ENCODE data around the gene UGGT2. TPM values are rescaled to one million over a fixed set of nuclear protein-coding genes. Genes with fewer than 3 reads are reported as not detected.

The UGGT2 gene
- total RNA-seq: 31.6 and 38.8 TPM in 2 replicates

GRCh38 chr13:96053003-96053703 lies at the start of gene UGGT2:
Gene UGGT2, minus strand, starts transcription at chr13:96053401. Its CDS starts 89 bp downstream, at chr13:96053312.

GRCh38 chr13:96089749-96090239 lies 36.6 kb upstream of the UGGT2 start, which contains the start of gene HS6ST3:
Gene HS6ST3, plus strand, starts transcription at chr13:96090107.

Other genes starting within 250 kb of the UGGT2 start
- gene HS6ST3, start 36.7 kb upstream of the UGGT2 start, total RNA-seq: under 0.01 TPM in 1 of 2 replicates, not detected in the other

All from dermis lymphatic vessel endothelial cell (primary cell).